Loucy (cell line): ENCODE data around the gene PRR5.

Source experiments
- H2AFZ ChIP-seq: fragments of 200-600 bp; sonication (generic); 2 replicates; pipeline ENCODE4 v1.6.0; 2016; ENCODE audit warnings: antibody characterized with exemption, mild to moderate bottlenecking, low read length, moderate library complexity
- H3F3A ChIP-seq: fragments of 200-600 bp; 2 replicates; pipeline ENCODE4 v1.6.0; 2016; ENCODE audit warnings: antibody characterized with exemption, low read depth, mild to moderate bottlenecking
- H3K27me3 ChIP-seq: fragments of 200-600 bp; sonication (generic); 2 replicates; pipeline ENCODE4 v1.6.1; 2014; ENCODE audit warnings: low read length, mild to moderate bottlenecking; ENCODE audit not compliant: insufficient read depth, poor library complexity, severe bottlenecking
- H3K36me3 ChIP-seq: fragments of 200-600 bp; sonication (generic); 2 replicates; pipeline ENCODE4 v1.6.1; 2016; ENCODE audit warnings: low read length; ENCODE audit not compliant: insufficient read depth
- H3K4me1 ChIP-seq: fragments of 200-600 bp; sonication (generic); 2 replicates; pipeline ENCODE4 v1.5.1; 2014; ENCODE audit warnings: low read length, mild to moderate bottlenecking; ENCODE audit not compliant: insufficient read depth, poor library complexity, severe bottlenecking
- H3K4me2 ChIP-seq: fragments of 200-600 bp; sonication (generic); 2 replicates; pipeline ENCODE4 v1.6.0; 2014; ENCODE audit warnings: antibody characterized with exemption, low read length, low read depth, mild to moderate bottlenecking; ENCODE audit not compliant: poor library complexity, severe bottlenecking
- H3K4me3 ChIP-seq: fragments of 200-600 bp; sonication (generic); 2 replicates; pipeline ENCODE4 v1.5.1; 2014; ENCODE audit warnings: low read length, mild to moderate bottlenecking, mixed read lengths; ENCODE audit not compliant: poor library complexity, severe bottlenecking
- H3K79me2 ChIP-seq: fragments of 200-600 bp; sonication (generic); 2 replicates; pipeline ENCODE4 v1.6.1; 2014; ENCODE audit warnings: low read length; ENCODE audit not compliant: insufficient read depth
- H3K9ac ChIP-seq: fragments of 200-600 bp; sonication (generic); 2 replicates; pipeline ENCODE4 v1.6.0; 2014; ENCODE audit warnings: mild to moderate bottlenecking, low read depth, low read length, moderate library complexity; ENCODE audit not compliant: poor library complexity, severe bottlenecking
- H3K9me2 ChIP-seq: fragments of 200-600 bp; sonication (generic); replicated peaks from 2 replicates; pipeline ENCODE4 v1.6.1; 2016; ENCODE audit warnings: low read depth, low read length, mixed read lengths
- H3K9me3 ChIP-seq: fragments of 200-600 bp; sonication (generic); 2 replicates; pipeline ENCODE4 v1.6.1; 2014; ENCODE audit warnings: mild to moderate bottlenecking, antibody characterized with exemption, low read length, low read depth; ENCODE audit not compliant: insufficient read depth
- H4K20me1 ChIP-seq: fragments of 200-600 bp; sonication (generic); 2 replicates; pipeline ENCODE4 v1.6.0; 2014; ENCODE audit warnings: antibody characterized with exemption, low read length, mild to moderate bottlenecking; ENCODE audit not compliant: insufficient read depth, poor library complexity, severe bottlenecking
- EZH2phosphoT487 ChIP-seq: fragments of 200-600 bp; IDR thresholded peaks from 2 replicates; pipeline ENCODE4 v1.6.1; 2018; ENCODE audit warnings: antibody characterized with exemption, mild to moderate bottlenecking, moderate library complexity, borderline replicate concordance
- TF ChIP-seq, protein P1 (sequence below): fragments of 200-600 bp; sonication (generic); conservative IDR thresholded peaks from 2 replicates; pipeline ENCODE4 v1.5.1; 2014; ENCODE audit warnings: mild to moderate bottlenecking, antibody characterized with exemption, low read length

The PRR5 gene

DNA sequence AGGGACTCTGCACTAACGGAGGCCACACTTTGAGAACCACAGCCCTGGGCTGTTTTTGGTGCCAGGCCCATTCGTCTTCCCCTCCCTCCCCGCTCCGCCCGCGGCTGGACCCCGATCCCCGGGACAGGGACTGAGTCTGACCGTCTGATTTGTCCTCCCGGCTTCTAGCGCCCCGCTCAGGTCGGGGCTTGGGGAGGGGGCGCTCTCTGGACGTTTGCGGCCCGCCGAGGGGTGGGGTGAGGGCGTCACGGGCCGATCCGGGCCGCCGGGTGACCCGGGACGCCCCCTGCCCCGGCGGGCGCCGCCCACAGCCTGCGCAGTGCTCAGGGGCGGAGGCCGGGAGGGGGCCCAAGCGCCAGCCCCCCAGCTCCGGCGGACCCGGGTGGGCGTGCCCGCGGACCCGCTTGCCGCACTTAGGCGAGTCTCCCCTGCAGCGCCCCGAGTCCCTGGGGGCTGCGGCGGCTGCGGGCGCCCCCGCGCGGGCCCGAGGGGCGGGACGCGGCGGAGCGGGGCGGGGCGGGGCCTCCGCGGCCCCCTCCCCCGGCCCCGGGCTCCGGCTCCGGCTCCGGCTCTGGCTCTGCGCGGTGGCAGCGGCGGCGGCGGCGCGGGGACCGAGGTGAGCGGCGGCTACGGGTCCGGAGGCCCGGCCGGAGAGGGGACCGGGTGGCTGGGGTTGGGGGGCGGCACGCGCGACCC is 33.7 kb upstream of the PRR5 start:
- Histone ChIP-seq H3K4me3 (peak overlapping the region; percentile 15), H3K9me2 (no peaks in the 10 kb centered on the region), H3K9me3 (no peaks in the 10 kb centered on the region), H2AFZ (no peak overlapping the region), H3K79me2 (no peaks in the 10 kb centered on the region), H3F3A (no peaks in the 10 kb centered on the region), H3K27me3 (no peaks in the 10 kb centered on the region), H3K4me1 (peaks cover 51% of the 10 kb centered on the region), H3K9ac (no peak overlapping the region), H4K20me1 (no peaks in the 10 kb centered on the region), H3K36me3 (no peaks in the 10 kb centered on the region), H3K4me2 (no peak overlapping the region)
- TF ChIP-seq, protein P1, sequence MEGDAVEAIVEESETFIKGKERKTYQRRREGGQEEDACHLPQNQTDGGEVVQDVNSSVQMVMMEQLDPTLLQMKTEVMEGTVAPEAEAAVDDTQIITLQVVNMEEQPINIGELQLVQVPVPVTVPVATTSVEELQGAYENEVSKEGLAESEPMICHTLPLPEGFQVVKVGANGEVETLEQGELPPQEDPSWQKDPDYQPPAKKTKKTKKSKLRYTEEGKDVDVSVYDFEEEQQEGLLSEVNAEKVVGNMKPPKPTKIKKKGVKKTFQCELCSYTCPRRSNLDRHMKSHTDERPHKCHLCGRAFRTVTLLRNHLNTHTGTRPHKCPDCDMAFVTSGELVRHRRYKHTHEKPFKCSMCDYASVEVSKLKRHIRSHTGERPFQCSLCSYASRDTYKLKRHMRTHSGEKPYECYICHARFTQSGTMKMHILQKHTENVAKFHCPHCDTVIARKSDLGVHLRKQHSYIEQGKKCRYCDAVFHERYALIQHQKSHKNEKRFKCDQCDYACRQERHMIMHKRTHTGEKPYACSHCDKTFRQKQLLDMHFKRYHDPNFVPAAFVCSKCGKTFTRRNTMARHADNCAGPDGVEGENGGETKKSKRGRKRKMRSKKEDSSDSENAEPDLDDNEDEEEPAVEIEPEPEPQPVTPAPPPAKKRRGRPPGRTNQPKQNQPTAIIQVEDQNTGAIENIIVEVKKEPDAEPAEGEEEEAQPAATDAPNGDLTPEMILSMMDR: no peak
- TF ChIP-seq EZH2phosphoT487: no peak

DNA sequence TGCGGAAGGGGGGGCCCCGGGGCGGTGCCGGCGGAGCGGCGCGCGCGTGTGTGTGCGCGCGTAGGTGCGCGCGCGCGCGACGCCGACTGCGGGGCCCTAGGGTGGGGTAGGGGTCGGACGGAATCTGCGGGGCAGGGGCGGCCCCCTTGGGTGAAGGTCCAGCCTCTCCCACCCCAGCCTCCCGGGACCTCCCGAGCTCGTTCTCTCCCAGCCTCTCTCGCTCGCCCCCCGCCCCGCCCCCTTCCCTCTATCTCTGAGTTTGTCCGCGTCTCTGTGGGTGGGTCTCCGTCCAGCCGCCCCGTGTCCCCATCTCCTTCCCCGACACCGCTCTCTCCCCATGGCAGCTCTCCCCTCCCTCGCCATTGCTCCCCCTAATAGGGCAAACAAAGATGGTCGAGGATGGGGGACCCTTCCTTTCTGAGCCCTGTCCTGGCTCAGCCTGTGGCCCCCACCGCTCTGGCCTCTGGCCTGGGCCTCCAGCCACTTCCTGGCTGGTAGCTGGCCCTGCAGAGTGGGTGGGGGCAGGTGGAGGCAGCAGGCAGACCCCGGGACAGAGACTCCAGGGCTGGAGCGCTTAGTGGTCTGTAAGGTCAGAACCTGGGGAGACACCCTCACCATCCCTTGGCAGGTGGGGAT is 33.0 kb upstream of the PRR5 start:
- no peaks in the 10 kb centered on the region for H4K20me1 ChIP-seq
- peak overlapping the region; percentile 49 for H3K4me2 ChIP-seq
- no peak for TF ChIP-seq EZH2phosphoT487
- no peaks in the 10 kb centered on the region for H3K36me3 ChIP-seq
- peaks cover 44% of the 10 kb centered on the region for H3K4me1 ChIP-seq
- H3K79me2 ChIP-seq: no peaks in the 10 kb centered on the region
- no peak overlapping the region for H3K9ac ChIP-seq
- no peaks in the 10 kb centered on the region for H3K9me3 ChIP-seq
- H3F3A ChIP-seq: no peaks in the 10 kb centered on the region
- no peaks in the 10 kb centered on the region for H3K9me2 ChIP-seq
- H3K27me3 ChIP-seq: no peaks in the 10 kb centered on the region
- peak overlapping the region; percentile 15 for H3K4me3 ChIP-seq
- no peak overlapping the region; the same call in 1 of the 2 replicates for H2AFZ ChIP-seq

GRCh38 chr22:44669561-44669976 is 32.4 kb upstream of the PRR5 start:
- no peaks in the 10 kb centered on the region for H3K9me2 ChIP-seq
- no peaks in the 10 kb centered on the region for H4K20me1 ChIP-seq
- peak overlapping the region; percentile 49 for H3K4me2 ChIP-seq
- H3K27me3 ChIP-seq: no peaks in the 10 kb centered on the region
- H3K9ac ChIP-seq: no peak overlapping the region
- no peaks in the 10 kb centered on the region for H3K9me3 ChIP-seq
- no peaks in the 10 kb centered on the region for H3K79me2 ChIP-seq
- peak overlapping the region; percentile 15 for H3K4me3 ChIP-seq
- TF ChIP-seq, protein P1: peak; percentile 74
- no peak for TF ChIP-seq EZH2phosphoT487
- H3F3A ChIP-seq: no peaks in the 10 kb centered on the region
- H3K36me3 ChIP-seq: no peaks in the 10 kb centered on the region
- H3K4me1 ChIP-seq: peaks cover 40% of the 10 kb centered on the region
- H2AFZ ChIP-seq: no peak overlapping the region
